HG02759 (cell line): Measurements from ENCODE around the gene NTM.

Experiments
- ATAC-seq: cut with Tn5 transposase; IDR thresholded peaks from one replicate; pipeline ENCODE4 v1.9.1; 2021; ENCODE audit warnings: mild to moderate bottlenecking, moderate library complexity; ENCODE audit not compliant: unreplicated experiment

The NTM gene

DNA sequence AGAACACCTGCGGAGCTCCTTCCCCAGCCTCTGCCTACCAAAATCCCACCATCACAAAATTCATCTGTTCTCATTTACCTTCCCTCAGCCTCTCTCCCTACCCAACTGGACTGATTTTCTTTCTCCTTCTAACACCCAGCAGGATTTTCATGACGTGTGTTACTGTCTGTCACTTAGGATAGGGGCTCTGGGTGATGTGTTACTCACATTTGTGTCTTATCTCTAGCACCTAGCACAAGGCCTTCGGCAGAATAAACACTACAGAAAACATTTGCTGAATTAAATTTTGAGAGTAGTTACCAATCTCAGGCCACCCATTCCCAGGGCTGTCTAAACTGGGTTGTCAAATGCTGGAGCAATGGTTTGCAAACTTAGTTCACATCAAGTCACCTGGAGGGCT, 88.0 kb downstream of the NTM start:
- ATAC-seq = no peak

DNA sequence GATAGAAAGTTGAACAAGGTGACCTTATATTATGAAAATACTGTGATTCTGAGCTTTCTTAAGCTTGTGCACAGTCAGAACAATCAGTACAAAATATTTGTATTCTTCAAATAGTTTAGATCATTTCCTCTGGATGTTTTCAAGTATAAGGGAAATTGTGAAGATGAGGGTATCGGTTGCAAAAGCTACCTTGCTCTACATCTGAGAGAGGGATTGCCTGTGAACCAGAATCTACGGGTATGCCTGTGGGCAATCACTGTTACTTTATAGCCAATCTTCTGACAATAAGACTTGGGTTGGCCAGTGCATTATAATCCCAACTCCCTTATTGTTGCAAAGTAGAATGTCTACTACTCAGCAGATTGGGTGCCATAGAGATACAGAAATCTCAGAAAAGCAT, 90.5 kb downstream of the NTM start:
- ATAC-seq = no peak

DNA sequence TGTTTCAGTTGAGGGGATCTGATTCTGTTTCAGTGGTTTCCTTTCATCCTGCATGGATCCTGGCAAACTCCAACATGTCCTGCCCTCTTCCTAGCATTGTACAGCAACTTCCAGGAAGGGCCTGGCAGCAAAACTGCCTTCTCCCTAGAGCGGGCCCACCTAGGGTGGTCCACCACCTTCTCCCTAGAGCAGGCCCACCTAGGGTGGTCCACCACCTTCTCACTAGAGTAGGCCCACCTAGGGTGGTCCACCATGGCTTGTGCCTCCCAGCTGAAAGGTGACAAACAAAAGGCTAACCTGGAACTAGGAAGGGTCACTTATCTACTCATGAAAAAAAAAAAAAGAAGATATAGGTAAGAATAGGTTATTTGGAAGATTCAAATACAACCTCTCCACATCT, 92.2 kb downstream of the NTM start:
- ATAC-seq = no peak

GRCh38 chr11:131463162-131463561, 92.7 kb downstream of the NTM start:
- ATAC-seq = no peak

DNA sequence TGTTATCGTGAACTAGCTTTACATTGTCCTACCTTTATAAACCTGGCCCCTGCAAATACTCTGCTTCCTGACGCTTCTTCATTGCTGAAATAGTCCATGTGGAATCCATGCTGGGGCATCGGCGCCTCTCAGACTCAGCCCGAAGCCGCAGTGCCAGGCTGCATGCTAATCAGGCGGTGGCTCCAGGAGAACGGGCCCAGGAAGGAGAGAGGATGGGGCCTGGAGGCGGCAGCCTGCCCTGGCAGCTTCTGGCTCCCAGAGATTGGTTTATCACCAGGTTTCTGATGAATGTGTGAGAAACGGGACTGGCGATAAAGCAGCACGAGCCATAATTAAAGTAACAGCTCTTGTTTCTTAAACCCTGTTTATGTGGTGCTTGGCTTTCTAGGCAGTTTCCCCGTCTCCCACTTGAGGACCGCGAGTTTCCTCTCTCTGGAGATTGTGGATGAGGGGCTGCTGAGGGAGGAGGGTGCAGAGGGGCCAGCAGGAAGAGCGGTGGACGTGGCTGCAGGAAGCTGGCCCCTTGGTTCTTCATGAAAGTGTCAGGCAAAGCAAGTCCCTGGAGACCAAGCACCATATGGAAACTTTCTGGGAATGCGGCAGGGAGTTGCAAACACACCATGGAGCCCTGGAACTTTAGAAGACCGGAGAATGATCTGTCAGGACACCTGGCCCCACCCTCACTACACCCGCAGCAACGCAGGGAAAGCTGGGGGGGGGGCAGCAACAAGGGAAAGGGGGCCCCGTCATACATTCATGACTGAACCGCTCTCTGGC, 93.4 kb downstream of the NTM start:
- ATAC-seq = no peak

DNA sequence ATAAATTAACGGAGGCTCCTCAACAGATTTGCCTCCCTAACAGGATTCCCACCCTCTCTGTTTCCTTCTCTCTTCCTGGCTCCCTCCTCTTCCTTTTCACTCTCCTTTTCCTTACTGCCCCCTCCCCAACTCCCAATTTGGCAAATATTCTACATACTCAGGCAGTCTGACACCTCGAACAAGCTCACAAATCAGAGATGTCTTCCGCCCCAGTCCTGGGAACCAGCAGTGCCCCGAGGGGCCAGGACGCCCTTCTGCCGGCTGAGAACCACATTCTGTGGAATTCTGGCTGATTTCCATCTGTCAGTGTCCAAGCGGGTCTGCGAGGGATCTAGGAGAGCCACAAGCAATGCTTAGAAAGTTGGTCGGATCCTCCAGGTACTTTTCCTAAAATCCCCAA, 94.0 kb downstream of the NTM start:
- ATAC-seq = no peak

DNA sequence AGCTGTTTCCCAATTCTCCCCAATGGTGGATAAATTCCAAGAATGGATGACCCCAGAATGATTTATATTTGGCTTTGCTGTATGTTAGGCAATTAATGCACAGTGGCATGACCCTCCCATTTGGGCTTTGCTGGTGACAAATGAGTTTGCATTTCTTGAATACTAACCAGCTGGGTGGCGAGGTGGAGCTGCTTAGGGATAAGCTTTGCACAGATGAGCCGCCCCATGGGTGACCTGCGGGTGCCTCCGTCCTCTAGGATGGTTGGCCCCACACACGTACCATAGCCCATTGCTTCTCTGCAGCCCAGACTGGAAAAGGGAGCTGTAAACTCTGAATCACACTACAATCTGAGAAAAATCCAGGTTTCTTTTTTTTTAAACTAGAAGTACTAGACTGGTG, 94.6 kb downstream of the NTM start:
- no peak for ATAC-seq

GRCh38 chr11:131465746-131466145, 95.3 kb downstream of the NTM start:
- no peak for ATAC-seq

GRCh38 chr11:131467645-131468394, 97.4 kb downstream of the NTM start:
- no peak for ATAC-seq

DNA sequence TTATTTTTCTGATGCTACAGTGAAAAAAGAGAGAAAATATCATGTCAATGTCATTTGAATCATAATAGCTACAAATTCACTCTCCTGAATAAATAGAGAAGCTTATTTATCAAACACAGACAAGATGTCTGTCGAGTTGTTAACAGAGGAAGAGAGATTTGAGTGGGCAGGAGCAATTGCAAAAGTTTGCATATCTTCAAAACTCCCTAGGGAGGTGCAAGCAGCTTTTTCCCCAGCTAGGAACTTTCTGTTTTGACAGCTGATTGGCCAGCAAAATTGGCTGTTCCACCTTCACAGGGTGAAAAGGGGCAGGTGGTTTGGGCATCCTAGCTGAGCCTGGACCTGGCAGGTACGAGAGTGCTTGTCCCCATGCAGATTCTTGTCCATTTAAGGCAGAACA, 98.2 kb downstream of the NTM start:
- ATAC-seq = no peak

DNA sequence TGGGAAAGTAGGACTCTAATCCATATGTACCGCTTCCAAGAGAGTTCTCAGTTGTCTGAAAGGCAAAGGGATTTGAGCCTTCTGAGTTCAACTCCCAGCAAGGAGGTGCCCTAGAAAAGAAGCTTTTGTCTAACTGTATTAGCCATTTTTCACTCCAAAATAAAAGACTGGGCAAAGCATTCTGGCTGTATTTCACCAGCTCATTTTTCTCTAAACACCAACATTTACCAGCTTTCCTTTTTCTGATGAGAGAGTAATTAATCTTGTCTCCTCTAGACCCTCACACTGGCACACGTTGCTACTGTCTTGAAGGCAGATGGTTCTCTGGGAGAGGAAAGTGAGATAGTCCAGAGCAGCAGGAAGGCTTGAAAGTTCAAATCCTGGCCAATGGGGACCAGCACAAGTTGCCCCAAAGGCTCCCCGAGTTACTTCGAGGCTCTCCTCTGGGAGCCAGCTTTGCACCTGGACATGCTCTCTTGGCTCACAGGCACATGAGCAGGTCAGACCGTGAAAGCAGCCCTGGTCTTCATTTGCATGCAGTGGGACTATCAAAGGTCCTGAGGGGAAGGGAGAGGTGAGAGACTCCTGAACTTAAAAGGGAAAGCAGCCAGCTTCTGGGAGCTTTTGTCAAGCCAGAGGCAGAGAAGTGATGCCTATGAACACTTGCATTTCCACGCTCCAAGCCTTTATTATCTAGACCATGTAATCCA, 100.0 kb downstream of the NTM start:
- ATAC-seq = no peak

DNA sequence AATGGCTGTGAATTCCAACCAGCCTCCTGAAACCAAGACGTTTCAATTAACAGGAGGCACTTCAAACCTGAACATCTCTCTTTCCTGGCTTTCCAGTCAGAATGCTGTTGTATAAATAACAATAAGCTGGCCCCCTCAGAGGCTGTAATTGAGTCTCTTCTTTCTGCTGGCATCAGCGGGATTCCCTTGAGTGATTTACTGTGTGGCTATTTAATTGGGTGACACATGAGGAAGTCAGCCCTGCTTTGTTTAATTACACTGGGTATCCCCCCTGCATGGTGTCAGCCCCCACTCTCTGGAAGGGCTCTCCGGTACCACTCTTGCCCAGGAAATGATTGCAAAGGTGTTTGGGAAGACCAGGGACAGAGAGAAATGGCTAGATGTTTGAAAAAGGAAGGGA, 101.6 kb downstream of the NTM start:
- ATAC-seq = no peak

DNA sequence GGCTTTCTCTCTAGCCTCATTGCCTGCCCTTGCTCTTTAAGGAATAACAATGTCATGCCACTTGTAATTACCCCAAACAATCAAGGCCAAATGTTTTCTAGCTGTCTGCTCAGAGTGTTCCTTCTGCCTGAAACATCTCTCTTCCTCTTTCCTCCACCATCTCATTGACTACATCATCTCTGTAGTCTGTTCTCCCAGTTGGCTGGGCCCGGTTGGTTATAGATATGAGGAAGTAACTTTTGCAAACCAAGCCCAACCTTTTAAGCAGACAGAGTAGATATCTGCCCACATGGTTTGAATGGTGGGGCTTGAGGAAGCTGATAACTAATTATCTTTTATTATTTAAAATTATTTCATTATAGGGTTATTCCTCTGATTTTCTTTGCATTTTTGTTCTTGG, 104.5 kb downstream of the NTM start:
- no peak for ATAC-seq

- no peak for ATAC-seq
These were observed 105.9 kb downstream of the NTM start for GRCh38 chr11:131476266-131476665.

- ATAC-seq = no peak
These were observed 107.9 kb downstream of the NTM start for GRCh38 chr11:131478341-131478740.

DNA sequence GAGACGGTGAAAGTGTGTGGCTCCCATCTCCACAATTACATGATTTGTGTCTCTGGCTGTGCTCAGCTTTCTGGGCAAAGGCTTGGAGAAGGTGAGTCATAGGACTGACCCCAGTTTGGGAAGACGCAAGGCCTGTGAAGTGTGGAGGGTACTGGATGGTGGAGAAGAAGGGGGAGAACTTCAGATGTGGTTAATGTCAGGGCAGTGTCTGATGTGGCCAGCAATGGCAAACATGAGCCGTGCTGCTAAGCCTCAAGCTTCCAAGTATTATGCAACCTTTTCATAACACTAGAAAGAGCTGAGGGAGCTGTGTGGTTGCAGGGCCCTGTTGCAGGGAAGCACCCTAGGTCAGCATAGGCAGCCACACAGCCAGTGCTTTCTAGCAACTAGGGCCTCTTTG, 110.9 kb downstream of the NTM start:
- no peak for ATAC-seq

DNA sequence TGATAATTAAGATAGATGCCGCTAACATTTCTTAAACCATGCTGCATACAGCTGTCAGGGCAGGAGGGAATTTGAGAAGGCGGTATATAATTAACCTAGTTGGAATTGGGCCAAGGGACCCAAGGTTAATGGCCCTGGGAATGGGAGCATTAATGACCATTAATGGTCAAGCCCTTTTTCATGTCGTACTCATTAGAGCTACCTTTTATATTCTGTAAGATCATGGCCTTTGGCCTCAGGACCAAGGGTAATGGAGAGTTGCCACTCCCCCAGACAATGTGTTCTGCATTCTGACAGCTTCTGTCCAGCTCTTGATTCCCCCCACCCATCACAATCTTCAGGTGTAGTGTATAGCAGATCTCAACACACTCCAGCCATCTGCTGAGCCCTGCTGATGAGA, 111.6 kb downstream of the NTM start:
- no peak for ATAC-seq

GRCh38 chr11:131483453-131483852, 113.0 kb downstream of the NTM start:
- no peak for ATAC-seq

DNA sequence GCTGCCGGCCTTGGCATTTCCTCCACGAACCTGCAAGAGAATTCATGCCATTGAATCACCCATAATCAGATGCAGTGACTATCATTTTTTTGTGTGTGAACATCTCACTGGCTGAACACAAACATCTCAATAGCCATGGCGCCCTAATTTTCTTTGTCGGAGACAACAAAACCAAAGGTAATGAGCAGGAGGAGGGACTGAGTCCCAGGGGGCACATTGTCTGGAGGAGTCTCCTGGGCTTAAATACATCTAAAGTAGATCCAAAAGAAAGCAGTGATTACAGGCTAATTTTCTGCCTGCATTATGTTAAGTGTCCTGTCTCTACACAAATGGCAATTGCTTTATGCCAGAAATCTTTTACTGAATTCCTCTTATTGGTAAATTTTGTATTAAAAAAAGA, 113.5 kb downstream of the NTM start:
- no peak for ATAC-seq

DNA sequence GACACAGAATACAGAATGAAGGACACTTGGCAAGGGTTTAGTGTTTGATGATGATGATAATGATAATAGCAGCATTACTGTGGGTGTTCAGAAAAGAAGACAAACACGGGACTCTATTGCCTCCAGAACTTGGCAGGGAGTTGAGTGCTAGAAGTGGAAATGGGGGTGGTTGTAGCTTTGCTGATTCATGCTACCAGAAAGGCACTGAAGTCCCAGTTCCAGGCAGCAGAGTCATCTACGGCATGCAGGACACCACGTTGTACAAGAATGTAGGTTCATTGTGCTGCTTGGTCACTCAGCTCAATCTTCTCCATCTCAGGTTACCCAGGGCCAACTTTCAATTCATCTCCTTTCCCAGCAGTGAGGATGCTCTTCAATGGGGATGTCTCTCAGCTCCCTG, 115.7 kb downstream of the NTM start:
- ATAC-seq = no peak

DNA sequence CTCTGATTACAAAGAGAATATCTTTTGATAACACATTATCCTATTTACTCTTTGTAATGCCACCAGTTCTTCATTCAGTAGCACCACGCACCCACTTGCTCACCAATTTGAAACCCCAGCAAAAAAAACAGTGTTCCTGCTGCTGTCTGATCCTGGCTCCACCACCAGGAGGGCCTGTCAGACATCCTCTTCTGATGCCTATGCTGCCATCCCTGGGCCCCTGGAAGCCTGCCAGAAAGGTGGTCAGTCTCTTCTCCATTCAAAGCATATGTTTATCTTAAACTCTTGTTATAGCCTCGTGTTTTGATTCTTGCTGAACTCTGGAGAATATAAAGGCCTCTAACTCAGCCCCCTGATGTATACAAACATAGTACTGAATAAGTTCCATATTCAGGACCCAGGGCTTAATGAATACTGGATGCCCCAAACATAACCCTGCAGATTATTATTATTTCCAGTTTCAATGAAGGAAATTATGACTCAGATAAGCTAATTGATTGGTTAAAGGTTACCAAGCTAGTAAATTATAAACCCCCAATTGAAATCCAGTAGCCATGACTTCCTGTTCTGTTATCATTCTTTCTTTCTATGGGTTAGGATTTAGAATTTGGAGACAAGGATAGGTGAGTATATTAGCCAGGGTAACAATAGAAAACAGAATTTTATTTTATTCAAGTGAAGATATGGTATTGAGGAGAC, 116.7 kb downstream of the NTM start:
- no peak for ATAC-seq
